K562 (cell line): ENCODE measurements around the gene ADCY5.

Experiments used
- BHLHE40 ChIP-seq: IDR thresholded peaks from 2 replicates; pipeline ENCODE4 v1.6.1; 2011; ENCODE audit warnings: low read length, improper control_type of control experiment
- REST ChIP-seq, 2 experiments: fragments of 450-650 bp; formaldehyde crosslinking in 1 of 2; IDR thresholded peaks; 2 replicates each; pipeline versions ENCODE4 v1.4.0 to v1.6.1; 2014 to 2020; ENCODE audit warnings: mild to moderate bottlenecking in 2 of 2, borderline replicate concordance in 1 of 2, low read depth in 1 of 2

GRCh38 chr3:123310741-123311140 lies 138.1 kb downstream of the ADCY5 start:
- TF ChIP-seq REST (IDR thresholded peaks at IDR 0.05; ENCODE audit: borderline replicate concordance) (no peak), REST (CRISPR knock-in tag; IDR thresholded peaks at IDR 0.05; ENCODE audit: low read depth) (no peak), BHLHE40 (no peak)
